Ishikawa (cell line): ENCODE data around the gene RAD52.

Experiments
- CEBPB ChIP-seq: IDR thresholded peaks from 2 replicates; pipeline ENCODE4 v1.6.1; 2012
- CREB1 ChIP-seq: IDR thresholded peaks from 2 replicates; pipeline ENCODE4 v1.6.1; 2012; ENCODE audit warnings: low read depth
- EGR1 ChIP-seq: IDR thresholded peaks from 2 replicates; pipeline ENCODE4 v1.6.1; 2012
- EP300 ChIP-seq: IDR thresholded peaks from 2 replicates; pipeline ENCODE4 v1.6.1; 2012; ENCODE audit warnings: borderline replicate concordance
- FOXM1 ChIP-seq: IDR thresholded peaks from 2 replicates; pipeline ENCODE4 v1.6.1; 2012; ENCODE audit warnings: low read depth, borderline replicate concordance
- NFIC ChIP-seq: IDR thresholded peaks from 2 replicates; pipeline ENCODE4 v1.6.1; 2012
- RAD21 ChIP-seq: IDR thresholded peaks from 2 replicates; pipeline ENCODE4 v1.6.1; 2012; ENCODE audit warnings: low read depth
- REST ChIP-seq: IDR thresholded peaks from 2 replicates; pipeline ENCODE4 v1.6.1; 2012; ENCODE audit warnings: low read depth, mild to moderate bottlenecking
- TAF1 ChIP-seq: IDR thresholded peaks from 2 replicates; pipeline ENCODE4 v1.6.1; 2012; ENCODE audit warnings: low read depth, mild to moderate bottlenecking
- TCF12 ChIP-seq: IDR thresholded peaks from 2 replicates; pipeline ENCODE4 v1.6.1; 2012; ENCODE audit warnings: low read depth
- TEAD4 ChIP-seq: IDR thresholded peaks from 2 replicates; pipeline ENCODE4 v1.6.1; 2012
- YY1 ChIP-seq: IDR thresholded peaks from 2 replicates; pipeline ENCODE4 v1.6.1; 2012; ENCODE audit warnings: low read depth
- ZBTB7A ChIP-seq: IDR thresholded peaks from 2 replicates; pipeline ENCODE4 v1.6.1; 2012; ENCODE audit warnings: low read depth
- TF ChIP-seq, protein P1 (sequence below): IDR thresholded peaks from 2 replicates; pipeline ENCODE4 v1.6.1; 2012
- TF ChIP-seq, protein P2 (sequence below): IDR thresholded peaks from 2 replicates; pipeline ENCODE4 v1.6.1; 2012

RAD52 gene

GRCh38 chr12:971991-972390 is 22.5 kb upstream of the RAD52 start:
- TF ChIP-seq NFIC (no peak), TEAD4 (no peak), FOXM1 (no peak), ZBTB7A (no peak), YY1 (no peak), EGR1 (no peak), TAF1 (no peak), REST (no peak), RAD21 (no peak), TCF12 (no peak), CREB1 (no peak), EP300 (no peak), CEBPB (no peak)
- TF ChIP-seq, protein P1, sequence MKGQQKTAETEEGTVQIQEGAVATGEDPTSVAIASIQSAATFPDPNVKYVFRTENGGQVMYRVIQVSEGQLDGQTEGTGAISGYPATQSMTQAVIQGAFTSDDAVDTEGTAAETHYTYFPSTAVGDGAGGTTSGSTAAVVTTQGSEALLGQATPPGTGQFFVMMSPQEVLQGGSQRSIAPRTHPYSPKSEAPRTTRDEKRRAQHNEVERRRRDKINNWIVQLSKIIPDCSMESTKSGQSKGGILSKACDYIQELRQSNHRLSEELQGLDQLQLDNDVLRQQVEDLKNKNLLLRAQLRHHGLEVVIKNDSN: no peak
- TF ChIP-seq, protein P2, sequence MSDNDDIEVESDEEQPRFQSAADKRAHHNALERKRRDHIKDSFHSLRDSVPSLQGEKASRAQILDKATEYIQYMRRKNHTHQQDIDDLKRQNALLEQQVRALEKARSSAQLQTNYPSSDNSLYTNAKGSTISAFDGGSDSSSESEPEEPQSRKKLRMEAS: no peak

GRCh38 chr12:969821-970220 is 20.3 kb upstream of the RAD52 start:
- TF ChIP-seq TAF1 (no peak), NFIC (no peak), EP300 (no peak), FOXM1 (no peak), ZBTB7A (no peak), CREB1 (no peak)
- TF ChIP-seq, protein P1: no peak

GRCh38 chr12:968545-968944 is 19.1 kb upstream of the RAD52 start:
- TF ChIP-seq REST: no peak
- no peak for TF ChIP-seq CEBPB
- TF ChIP-seq, protein P1: no peak
- TF ChIP-seq CREB1: no peak
- TF ChIP-seq, protein P2: no peak
- no peak for TF ChIP-seq FOXM1
- TF ChIP-seq NFIC: no peak
- TF ChIP-seq TAF1: no peak
- TF ChIP-seq RAD21: no peak
- no peak for TF ChIP-seq ZBTB7A
- TF ChIP-seq YY1: no peak
- TF ChIP-seq TCF12: no peak
- TF ChIP-seq EGR1: no peak
- no peak for TF ChIP-seq TEAD4
- TF ChIP-seq EP300: no peak

GRCh38 chr12:967641-968040 is 18.1 kb upstream of the RAD52 start:
- TF ChIP-seq TEAD4 (no peak), NFIC (no peak), TAF1 (no peak)

GRCh38 chr12:966724-967123 is 17.2 kb upstream of the RAD52 start:
- no peak for TF ChIP-seq TAF1
- TF ChIP-seq, protein P2: no peak
- TF ChIP-seq FOXM1: no peak
- TF ChIP-seq ZBTB7A: no peak
- no peak for TF ChIP-seq TEAD4
- no peak for TF ChIP-seq NFIC
- TF ChIP-seq, protein P1: no peak
- no peak for TF ChIP-seq RAD21
- TF ChIP-seq EP300: no peak
- no peak for TF ChIP-seq EGR1
- TF ChIP-seq YY1: no peak
- no peak for TF ChIP-seq TCF12
- no peak for TF ChIP-seq CREB1
- no peak for TF ChIP-seq REST
- no peak for TF ChIP-seq CEBPB
